Measurements from ENCODE around the gene GTF3C4. TPM values are rescaled to one million over a fixed set of nuclear protein-coding genes. Genes with fewer than 3 reads are reported as not detected.

GTF3C4 gene
- total and polyA plus RNA-seq, 2 of the 13 experiments (the other 11 are each of a cell fraction or from before 2014, with no cell fraction given), result 2.6 to 12.9 TPM

DNA sequence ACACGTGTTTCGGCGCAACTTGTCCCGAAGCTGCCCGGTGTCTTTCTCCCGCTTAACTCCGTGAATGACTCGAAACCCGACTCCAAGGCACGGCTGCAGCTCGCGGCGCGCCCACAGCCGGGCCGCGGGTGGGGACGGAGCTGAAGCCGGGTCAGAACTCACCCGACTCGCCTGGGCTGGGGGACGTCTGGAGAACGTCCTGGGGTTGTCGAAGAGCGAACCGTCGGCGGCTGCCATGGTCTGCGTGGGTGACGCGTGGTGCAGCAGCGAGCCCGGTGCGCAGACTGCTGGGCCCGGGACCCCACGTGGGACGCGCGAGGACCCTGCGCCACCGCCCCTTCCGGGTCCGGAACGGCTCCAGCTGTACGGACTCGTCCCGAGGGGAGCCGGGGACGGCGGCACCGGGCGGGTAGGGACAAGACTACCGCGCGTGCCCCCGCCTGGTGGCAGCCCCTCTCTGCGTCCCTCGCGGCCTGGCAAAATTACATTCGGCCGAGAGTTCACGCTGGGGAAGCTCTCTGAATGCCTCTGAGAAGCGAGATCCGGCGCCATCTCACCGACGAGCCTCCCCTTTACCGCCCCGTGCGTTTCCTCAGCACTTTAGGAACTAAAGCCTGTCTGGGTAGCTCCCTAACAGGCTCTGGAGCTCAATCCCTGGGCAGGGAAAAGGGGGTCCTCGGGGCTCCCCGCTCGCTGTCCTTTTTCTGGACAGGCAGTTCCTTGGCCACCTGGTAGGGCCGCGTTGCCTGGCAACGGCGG, 387 bp upstream of the GTF3C4 start, which contains the start of gene DDX31 (continued):
- TF ChIP-seq SAFB2 (CRISPR knock-in tag; IDR thresholded peaks at IDR 0.05; ENCODE audit: borderline replicate concordance, low read depth) (no peak; the same call in 1 of the 2 replicates), ZNF773 (CRISPR knock-in tag; IDR thresholded peaks at IDR 0.05; ENCODE audit: borderline replicate concordance) (peak; percentile 96), GABPA (IDR thresholded peaks at IDR 0.05; ENCODE audit: low read depth, low read length) (peak; percentile 72), GABPA (CRISPR knock-in tag; IDR thresholded peaks at IDR 0.05; ENCODE audit: low read depth) (peak; percentile 60; the same call in 1 of the 2 replicates), NRL (CRISPR knock-in tag; IDR thresholded peaks at IDR 0.05; ENCODE audit: borderline replicate concordance) (peak; percentile 97), ZSCAN30 (CRISPR knock-in tag; IDR thresholded peaks at IDR 0.05) (peak; percentile 88; the same call in 1 of the 2 replicates), ZNF350 (CRISPR knock-in tag; IDR thresholded peaks at IDR 0.05; ENCODE audit: borderline replicate concordance, low read depth) (peak; percentile 97; the same call in 1 of the 2 replicates), TCF12 (IDR thresholded peaks at IDR 0.05) (no peak), TCF12 (CRISPR knock-in tag; IDR thresholded peaks at IDR 0.05) (peak; percentile 88), ZNF619 (CRISPR knock-in tag; IDR thresholded peaks at IDR 0.05) (peak; percentile 87; the same call in 1 of the 2 replicates), NFRKB (IDR thresholded peaks at IDR 0.05) (no peak), ZNF20 (CRISPR knock-in tag; IDR thresholded peaks at IDR 0.05) (peak; percentile 68; the same call in 1 of the 2 replicates)
- TF ChIP-seq, protein P1, sequence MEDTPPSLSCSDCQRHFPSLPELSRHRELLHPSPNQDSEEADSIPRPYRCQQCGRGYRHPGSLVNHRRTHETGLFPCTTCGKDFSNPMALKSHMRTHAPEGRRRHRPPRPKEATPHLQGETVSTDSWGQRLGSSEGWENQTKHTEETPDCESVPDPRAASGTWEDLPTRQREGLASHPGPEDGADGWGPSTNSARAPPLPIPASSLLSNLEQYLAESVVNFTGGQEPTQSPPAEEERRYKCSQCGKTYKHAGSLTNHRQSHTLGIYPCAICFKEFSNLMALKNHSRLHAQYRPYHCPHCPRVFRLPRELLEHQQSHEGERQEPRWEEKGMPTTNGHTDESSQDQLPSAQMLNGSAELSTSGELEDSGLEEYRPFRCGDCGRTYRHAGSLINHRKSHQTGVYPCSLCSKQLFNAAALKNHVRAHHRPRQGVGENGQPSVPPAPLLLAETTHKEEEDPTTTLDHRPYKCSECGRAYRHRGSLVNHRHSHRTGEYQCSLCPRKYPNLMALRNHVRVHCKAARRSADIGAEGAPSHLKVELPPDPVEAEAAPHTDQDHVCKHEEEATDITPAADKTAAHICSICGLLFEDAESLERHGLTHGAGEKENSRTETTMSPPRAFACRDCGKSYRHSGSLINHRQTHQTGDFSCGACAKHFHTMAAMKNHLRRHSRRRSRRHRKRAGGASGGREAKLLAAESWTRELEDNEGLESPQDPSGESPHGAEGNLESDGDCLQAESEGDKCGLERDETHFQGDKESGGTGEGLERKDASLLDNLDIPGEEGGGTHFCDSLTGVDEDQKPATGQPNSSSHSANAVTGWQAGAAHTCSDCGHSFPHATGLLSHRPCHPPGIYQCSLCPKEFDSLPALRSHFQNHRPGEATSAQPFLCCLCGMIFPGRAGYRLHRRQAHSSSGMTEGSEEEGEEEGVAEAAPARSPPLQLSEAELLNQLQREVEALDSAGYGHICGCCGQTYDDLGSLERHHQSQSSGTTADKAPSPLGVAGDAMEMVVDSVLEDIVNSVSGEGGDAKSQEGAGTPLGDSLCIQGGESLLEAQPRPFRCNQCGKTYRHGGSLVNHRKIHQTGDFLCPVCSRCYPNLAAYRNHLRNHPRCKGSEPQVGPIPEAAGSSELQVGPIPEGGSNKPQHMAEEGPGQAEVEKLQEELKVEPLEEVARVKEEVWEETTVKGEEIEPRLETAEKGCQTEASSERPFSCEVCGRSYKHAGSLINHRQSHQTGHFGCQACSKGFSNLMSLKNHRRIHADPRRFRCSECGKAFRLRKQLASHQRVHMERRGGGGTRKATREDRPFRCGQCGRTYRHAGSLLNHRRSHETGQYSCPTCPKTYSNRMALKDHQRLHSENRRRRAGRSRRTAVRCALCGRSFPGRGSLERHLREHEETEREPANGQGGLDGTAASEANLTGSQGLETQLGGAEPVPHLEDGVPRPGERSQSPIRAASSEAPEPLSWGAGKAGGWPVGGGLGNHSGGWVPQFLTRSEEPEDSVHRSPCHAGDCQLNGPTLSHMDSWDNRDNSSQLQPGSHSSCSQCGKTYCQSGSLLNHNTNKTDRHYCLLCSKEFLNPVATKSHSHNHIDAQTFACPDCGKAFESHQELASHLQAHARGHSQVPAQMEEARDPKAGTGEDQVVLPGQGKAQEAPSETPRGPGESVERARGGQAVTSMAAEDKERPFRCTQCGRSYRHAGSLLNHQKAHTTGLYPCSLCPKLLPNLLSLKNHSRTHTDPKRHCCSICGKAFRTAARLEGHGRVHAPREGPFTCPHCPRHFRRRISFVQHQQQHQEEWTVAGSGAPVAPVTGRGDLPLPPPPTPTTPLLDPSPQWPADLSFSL (CRISPR knock-in tag; IDR thresholded peaks at IDR 0.05), result no peak
- TF ChIP-seq, protein P2, sequence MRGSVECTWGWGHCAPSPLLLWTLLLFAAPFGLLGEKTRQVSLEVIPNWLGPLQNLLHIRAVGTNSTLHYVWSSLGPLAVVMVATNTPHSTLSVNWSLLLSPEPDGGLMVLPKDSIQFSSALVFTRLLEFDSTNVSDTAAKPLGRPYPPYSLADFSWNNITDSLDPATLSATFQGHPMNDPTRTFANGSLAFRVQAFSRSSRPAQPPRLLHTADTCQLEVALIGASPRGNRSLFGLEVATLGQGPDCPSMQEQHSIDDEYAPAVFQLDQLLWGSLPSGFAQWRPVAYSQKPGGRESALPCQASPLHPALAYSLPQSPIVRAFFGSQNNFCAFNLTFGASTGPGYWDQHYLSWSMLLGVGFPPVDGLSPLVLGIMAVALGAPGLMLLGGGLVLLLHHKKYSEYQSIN (CRISPR knock-in tag; IDR thresholded peaks at IDR 0.05; ENCODE audit: borderline replicate concordance), result peak; percentile 90; the same call in 1 of the 2 replicates
- TF ChIP-seq, protein P3, sequence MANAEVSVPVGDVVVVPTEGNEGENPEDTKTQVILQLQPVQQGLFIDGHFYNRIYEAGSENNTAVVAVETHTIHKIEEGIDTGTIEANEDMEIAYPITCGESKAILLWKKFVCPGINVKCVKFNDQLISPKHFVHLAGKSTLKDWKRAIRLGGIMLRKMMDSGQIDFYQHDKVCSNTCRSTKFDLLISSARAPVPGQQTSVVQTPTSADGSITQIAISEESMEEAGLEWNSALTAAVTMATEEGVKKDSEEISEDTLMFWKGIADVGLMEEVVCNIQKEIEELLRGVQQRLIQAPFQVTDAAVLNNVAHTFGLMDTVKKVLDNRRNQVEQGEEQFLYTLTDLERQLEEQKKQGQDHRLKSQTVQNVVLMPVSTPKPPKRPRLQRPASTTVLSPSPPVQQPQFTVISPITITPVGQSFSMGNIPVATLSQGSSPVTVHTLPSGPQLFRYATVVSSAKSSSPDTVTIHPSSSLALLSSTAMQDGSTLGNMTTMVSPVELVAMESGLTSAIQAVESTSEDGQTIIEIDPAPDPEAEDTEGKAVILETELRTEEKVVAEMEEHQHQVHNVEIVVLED (CRISPR knock-in tag; IDR thresholded peaks at IDR 0.05; ENCODE audit: borderline replicate concordance), result peak; percentile 84
- TF ChIP-seq, protein P4, sequence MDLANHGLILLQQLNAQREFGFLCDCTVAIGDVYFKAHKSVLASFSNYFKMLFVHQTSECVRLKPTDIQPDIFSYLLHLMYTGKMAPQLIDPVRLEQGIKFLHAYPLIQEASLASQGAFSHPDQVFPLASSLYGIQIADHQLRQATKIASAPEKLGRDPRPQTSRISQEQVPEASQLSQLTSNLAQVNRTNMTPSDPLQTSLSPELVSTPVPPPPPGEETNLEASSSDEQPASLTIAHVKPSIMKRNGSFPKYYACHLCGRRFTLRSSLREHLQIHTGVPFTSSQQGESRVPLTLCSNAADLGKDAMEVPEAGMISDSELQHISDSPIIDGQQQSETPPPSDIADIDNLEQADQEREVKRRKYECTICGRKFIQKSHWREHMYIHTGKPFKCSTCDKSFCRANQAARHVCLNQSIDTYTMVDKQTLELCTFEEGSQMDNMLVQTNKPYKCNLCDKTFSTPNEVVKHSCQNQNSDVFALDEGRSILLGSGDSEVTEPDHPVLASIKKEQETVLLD (CRISPR knock-in tag; IDR thresholded peaks at IDR 0.05; ENCODE audit: low read depth), result peak; percentile 84
- TF ChIP-seq, protein P5, sequence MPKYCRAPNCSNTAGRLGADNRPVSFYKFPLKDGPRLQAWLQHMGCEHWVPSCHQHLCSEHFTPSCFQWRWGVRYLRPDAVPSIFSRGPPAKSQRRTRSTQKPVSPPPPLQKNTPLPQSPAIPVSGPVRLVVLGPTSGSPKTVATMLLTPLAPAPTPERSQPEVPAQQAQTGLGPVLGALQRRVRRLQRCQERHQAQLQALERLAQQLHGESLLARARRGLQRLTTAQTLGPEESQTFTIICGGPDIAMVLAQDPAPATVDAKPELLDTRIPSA (CRISPR knock-in tag; IDR thresholded peaks at IDR 0.05; ENCODE audit: borderline replicate concordance), result no peak; the same call in 1 of the 2 replicates
